ENCODE data around the gene LIPA. TPM values are rescaled to one million over a fixed set of nuclear protein-coding genes. Genes with fewer than 3 reads are reported as not detected.

LIPA gene
- polyA plus RNA-seq, 1 donor, result 194 TPM

DNA sequence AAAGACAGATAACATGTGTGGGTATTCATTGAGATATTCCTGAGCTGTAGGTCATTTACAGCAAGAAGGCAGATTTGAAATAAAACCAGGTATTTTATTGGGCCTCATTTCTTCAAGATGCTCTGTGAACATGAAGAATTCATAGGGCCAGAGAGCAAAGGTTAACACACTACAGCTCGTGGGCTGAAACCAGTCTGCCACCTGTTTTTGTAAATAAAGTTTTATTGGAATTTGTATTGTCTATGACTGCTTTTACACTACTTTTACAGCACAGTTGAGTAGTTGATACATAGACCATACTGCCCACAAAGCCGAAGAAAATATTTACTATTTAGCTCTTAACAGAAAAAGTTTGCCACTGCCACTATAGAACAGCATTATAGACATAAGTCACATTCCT is 22.1 kb upstream of the LIPA start:
- Histone ChIP-seq H3K36me3 (ENCODE audit: control insufficient read depth, insufficient read depth, low read length) (no peaks in the 10 kb centered on the region), H3K4me3 (ENCODE audit: low read length) (no peak overlapping the region), H3K9me3 (ENCODE audit: control insufficient read depth, low read depth, low read length) (no peaks in the 10 kb centered on the region), H3K27ac (ENCODE audit: low read length) (no peak overlapping the region), H3K27me3 (ENCODE audit: control insufficient read depth, insufficient read depth, low read length) (no peaks in the 10 kb centered on the region), H3K4me1 (ENCODE audit: control insufficient read depth, insufficient read depth, low read length) (peaks cover 26% of the 10 kb centered on the region)
- peak in 1 of 2 donors; percentile 45 for DNase-seq
- WGBS (ENCODE audit: insufficient coverage, low lambda C conversion rate), result no CpG with 5 or more reads among the region's 2 CpGs

DNA sequence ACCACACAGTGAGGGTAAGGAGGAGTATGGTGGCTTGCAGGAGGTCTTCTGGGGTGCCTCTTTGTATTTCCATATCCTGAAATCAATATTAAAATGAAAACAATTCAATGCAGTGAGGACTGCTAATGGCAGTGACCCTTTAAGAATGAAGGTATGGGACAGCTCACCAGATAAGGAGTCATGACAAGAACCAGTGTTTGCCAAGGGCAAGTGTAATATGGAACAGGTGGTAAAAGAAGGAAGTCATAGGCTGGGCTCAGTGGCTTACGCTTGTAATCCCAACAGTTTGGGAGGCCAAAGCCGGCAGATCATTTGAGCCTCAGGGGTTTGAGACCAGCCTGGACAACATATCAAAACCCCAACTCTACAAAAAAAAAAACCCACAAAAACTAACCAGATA is 20.0 kb upstream of the LIPA start:
- H3K27me3 ChIP-seq (ENCODE audit: control insufficient read depth, insufficient read depth, low read length), result no peaks in the 10 kb centered on the region
- DNase-seq, result no peak
- WGBS (ENCODE audit: insufficient coverage, low lambda C conversion rate), result no CpG with 5 or more reads among the region's 2 CpGs
- H3K9me3 ChIP-seq (ENCODE audit: control insufficient read depth, low read depth, low read length), result no peaks in the 10 kb centered on the region
- no peak overlapping the region for H3K27ac ChIP-seq (ENCODE audit: low read length)
- no peak overlapping the region for H3K4me3 ChIP-seq (ENCODE audit: low read length)
- H3K36me3 ChIP-seq (ENCODE audit: control insufficient read depth, insufficient read depth, low read length), result no peaks in the 10 kb centered on the region
- H3K4me1 ChIP-seq (ENCODE audit: control insufficient read depth, insufficient read depth, low read length), result peaks cover 24% of the 10 kb centered on the region

DNA sequence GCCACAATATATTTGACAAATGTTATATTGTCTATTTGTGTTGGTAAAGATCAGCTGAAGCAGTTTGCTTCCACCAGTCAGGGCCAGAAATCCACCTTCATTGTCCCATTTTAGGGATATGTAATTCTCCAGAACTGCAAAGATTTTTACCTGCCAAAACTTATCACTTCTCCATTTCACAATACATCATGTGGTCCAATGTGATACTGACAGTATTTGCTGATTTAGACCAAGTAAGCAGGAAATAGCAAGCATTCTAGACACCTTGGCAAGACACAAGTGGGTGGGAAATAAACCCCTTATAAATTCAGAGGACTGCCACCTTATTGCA is 18.5 kb upstream of the LIPA start:
- H3K27ac ChIP-seq (ENCODE audit: low read length), result peak overlapping the region; percentile 69

DNA sequence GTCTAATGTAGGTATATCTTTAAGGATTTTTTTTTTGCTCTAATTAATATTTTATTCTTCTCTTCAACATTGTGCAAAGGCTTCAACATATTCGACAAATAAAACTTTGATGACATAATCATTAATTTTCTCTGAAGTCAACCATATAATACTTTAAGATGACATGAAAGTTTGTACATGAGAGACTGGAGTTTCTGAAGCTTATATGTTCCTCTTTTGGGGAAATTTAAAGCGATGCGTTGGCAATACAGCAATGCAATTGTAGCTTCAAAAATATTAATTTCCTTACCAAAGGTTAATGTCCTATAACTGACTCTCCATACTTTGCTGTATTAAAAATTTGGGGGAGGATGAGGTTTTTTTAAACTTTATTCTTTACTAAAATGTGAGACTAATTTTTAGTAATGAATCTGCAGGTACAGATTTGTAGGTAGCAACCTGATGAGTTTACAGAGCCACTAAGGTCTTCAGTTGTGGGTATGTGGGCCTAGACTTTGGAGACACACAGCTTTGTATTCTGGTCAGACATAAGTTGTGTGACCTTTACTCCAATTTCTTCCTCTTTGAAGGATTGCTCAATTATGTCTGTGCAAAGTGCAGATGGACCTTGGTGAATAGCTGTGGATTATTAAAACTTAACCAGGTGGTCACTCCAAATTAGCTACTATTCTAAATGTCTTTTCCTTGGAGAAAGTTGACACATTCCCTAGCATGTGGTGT is 18.0 kb upstream of the LIPA start:
- Histone ChIP-seq H3K4me3 (ENCODE audit: low read length) (no peak overlapping the region), H3K36me3 (ENCODE audit: control insufficient read depth, insufficient read depth, low read length) (no peaks in the 10 kb centered on the region), H3K27ac (ENCODE audit: low read length) (peak overlapping the region; percentile 69), H3K4me1 (ENCODE audit: control insufficient read depth, insufficient read depth, low read length) (peaks cover 24% of the 10 kb centered on the region), H3K9me3 (ENCODE audit: control insufficient read depth, low read depth, low read length) (peaks cover 3% of the 10 kb centered on the region), H3K27me3 (ENCODE audit: control insufficient read depth, insufficient read depth, low read length) (no peaks in the 10 kb centered on the region)
- peak; percentile 47 to 75 for DNase-seq
- 100% methylated on average over 1 of the region's 3 CpGs for WGBS (ENCODE audit: insufficient coverage, low lambda C conversion rate)

More for the DNA sequence above, 18.5 kb upstream of the LIPA start:
- Histone ChIP-seq H3K27me3 (ENCODE audit: control insufficient read depth, insufficient read depth, low read length) (no peaks in the 10 kb centered on the region), H3K9me3 (ENCODE audit: control insufficient read depth, low read depth, low read length) (no peaks in the 10 kb centered on the region), H3K4me1 (ENCODE audit: control insufficient read depth, insufficient read depth, low read length) (peaks cover 24% of the 10 kb centered on the region), H3K36me3 (ENCODE audit: control insufficient read depth, insufficient read depth, low read length) (no peaks in the 10 kb centered on the region), H3K4me3 (ENCODE audit: low read length) (no peak overlapping the region)
- DNase-seq, result no peak

DNA sequence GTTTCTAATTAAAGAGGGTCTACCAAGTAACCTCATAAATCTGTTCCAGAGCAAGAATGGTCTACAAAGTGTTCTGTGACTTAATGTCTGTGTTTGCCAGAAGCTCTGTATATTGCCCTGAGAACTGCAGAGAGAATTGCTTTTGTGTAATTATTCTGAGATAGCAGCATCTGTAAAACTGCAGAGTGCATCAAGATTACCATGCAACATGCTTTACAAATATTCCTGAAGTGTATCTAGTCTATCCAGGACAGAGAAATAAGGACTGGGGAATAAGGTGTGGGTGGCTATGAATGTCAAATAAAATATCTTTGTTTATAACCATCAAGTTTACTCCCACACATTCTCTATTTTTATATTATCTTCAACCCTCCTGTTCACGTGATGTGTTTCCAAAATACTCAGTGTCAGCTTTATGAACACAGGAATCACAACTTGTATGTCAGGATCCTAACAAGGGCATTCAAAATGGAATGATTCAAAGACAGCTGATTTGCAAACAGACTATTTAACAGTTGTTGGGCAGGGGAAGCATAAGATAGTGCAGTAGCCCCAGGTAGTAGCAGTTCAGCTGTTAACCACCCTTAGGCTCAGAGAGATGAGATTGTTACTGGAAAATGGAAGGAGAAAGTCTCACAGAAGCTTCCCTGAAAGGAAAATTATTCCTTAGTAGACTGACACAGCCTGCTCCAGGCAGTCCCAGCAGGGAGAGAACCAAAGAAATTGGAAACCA is 15.3 kb upstream of the LIPA start:
- WGBS (ENCODE audit: insufficient coverage, low lambda C conversion rate), result 50% methylated on average over 1 of the region's 1 CpG
- no peaks in the 10 kb centered on the region for H3K27me3 ChIP-seq (ENCODE audit: control insufficient read depth, insufficient read depth, low read length)
- H3K36me3 ChIP-seq (ENCODE audit: control insufficient read depth, insufficient read depth, low read length), result no peaks in the 10 kb centered on the region
- peaks cover 4% of the 10 kb centered on the region for H3K9me3 ChIP-seq (ENCODE audit: control insufficient read depth, low read depth, low read length)
- DNase-seq, result no peak
- peak overlapping the region; percentile 10 for H3K27ac ChIP-seq (ENCODE audit: low read length)
- H3K4me1 ChIP-seq (ENCODE audit: control insufficient read depth, insufficient read depth, low read length), result peaks cover 24% of the 10 kb centered on the region
- H3K4me3 ChIP-seq (ENCODE audit: low read length), result no peak overlapping the region

DNA sequence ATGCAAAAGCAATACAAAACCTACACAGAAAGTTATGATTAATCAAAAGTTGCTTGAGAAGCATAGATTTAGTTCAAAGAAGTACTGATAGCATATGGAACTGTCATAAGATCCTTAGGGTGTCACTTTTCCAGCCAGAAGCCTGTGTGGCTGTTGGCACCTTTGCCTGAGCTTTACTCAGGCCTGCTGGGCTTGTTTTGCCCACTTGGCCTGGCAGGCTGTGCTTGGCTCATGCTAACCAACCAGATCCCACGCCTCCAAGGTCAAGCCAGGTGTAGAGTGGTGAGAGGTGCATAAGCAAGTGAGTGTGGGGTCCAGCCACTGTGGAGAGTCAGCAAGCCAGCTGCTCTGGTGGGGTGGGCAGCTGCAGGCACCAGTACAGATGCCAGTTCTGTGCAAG is 12.0 kb upstream of the LIPA start:
- Histone ChIP-seq H3K4me3 (ENCODE audit: low read length) (no peak overlapping the region), H3K4me1 (ENCODE audit: control insufficient read depth, insufficient read depth, low read length) (peaks cover 8% of the 10 kb centered on the region), H3K27ac (ENCODE audit: low read length) (no peak overlapping the region), H3K9me3 (ENCODE audit: control insufficient read depth, low read depth, low read length) (peaks cover 4% of the 10 kb centered on the region), H3K36me3 (ENCODE audit: control insufficient read depth, insufficient read depth, low read length) (no peaks in the 10 kb centered on the region), H3K27me3 (ENCODE audit: control insufficient read depth, insufficient read depth, low read length) (no peaks in the 10 kb centered on the region)
- DNase-seq, result no peak
- no CpG with 5 or more reads among the region's 1 CpG for WGBS (ENCODE audit: insufficient coverage, low lambda C conversion rate)

DNA sequence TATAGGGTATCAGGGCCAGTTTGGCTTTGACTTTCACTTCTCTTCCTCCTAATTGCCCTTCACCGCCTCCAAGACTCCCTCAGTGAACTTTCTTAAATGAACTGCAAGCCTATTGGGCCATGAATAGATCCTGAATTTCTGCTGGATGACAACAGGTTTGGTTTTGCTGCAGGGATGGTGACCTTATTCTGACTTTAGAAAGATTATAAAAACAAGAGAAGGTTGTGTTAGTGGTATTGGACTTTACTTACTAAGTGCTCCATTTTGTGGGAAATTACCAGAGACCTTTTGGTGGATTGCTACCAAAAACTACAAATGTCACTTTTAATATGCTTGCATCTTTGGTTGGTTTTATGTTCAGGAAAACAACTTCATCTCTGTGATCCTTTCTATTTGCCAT is 11.5 kb upstream of the LIPA start:
- H3K4me1 ChIP-seq (ENCODE audit: control insufficient read depth, insufficient read depth, low read length), result peaks cover 8% of the 10 kb centered on the region
- H3K36me3 ChIP-seq (ENCODE audit: control insufficient read depth, insufficient read depth, low read length), result no peaks in the 10 kb centered on the region
- DNase-seq, result no peak
- no CpG with 5 or more reads among the region's 1 CpG for WGBS (ENCODE audit: insufficient coverage, low lambda C conversion rate)
- no peaks in the 10 kb centered on the region for H3K27me3 ChIP-seq (ENCODE audit: control insufficient read depth, insufficient read depth, low read length)
- H3K9me3 ChIP-seq (ENCODE audit: control insufficient read depth, low read depth, low read length), result peaks cover 4% of the 10 kb centered on the region
- no peak overlapping the region for H3K27ac ChIP-seq (ENCODE audit: low read length)
- H3K4me3 ChIP-seq (ENCODE audit: low read length), result no peak overlapping the region

DNA sequence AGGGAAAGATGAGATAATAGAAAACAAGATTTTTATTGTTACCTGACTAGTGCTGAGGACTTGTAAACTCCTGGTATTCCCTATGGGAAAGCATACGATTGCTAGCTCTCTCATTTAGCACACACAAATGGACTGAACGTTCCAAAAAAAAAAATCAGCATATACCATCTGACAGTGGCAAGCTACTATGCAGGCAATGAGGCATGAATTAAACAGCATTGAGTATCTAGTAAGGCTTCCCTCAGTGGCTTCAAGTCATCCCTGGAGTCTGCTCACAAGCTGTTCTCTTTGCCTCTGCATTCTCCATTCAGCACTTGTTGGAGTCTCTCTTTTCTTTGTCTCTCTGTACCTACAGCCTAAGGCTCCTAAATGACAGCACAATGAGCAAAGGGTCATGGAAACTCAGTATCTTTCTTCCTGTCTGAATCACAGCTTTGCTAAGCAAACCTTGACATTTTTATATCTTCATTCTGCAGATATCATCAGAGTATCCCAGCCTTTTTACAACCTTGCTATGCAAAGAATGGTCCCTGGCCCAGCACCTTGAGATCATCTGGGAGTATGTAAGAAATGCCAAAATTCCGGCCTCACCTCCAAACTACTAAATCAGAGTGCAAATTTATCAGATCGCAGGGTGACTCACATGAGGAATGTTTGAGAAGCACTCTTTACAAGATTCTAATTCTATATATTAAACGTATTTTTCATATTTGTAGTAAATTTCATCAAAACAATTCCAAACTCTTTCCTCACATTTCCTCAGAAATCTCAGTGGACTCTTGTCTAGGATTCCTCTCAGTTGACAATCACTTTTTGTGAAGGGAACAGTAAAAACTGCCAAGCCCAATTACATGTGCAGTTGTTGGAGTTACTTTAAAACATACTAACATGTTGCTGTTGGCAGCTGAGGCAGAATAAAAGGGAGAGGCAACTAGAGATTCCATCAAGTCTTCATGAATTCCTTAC is 10.8 kb upstream of the LIPA start:
- Histone ChIP-seq H3K4me1 (ENCODE audit: control insufficient read depth, insufficient read depth, low read length) (peaks cover 8% of the 10 kb centered on the region), H3K27me3 (ENCODE audit: control insufficient read depth, insufficient read depth, low read length) (no peaks in the 10 kb centered on the region), H3K36me3 (ENCODE audit: control insufficient read depth, insufficient read depth, low read length) (no peaks in the 10 kb centered on the region), H3K27ac (ENCODE audit: low read length) (peak overlapping the region; percentile 22), H3K4me3 (ENCODE audit: low read length) (no peak overlapping the region), H3K9me3 (ENCODE audit: control insufficient read depth, low read depth, low read length) (peaks cover 4% of the 10 kb centered on the region)
- DNase-seq, result no peak
- 81% methylated on average over 2 of the region's 5 CpGs for WGBS (ENCODE audit: insufficient coverage, low lambda C conversion rate)

DNA sequence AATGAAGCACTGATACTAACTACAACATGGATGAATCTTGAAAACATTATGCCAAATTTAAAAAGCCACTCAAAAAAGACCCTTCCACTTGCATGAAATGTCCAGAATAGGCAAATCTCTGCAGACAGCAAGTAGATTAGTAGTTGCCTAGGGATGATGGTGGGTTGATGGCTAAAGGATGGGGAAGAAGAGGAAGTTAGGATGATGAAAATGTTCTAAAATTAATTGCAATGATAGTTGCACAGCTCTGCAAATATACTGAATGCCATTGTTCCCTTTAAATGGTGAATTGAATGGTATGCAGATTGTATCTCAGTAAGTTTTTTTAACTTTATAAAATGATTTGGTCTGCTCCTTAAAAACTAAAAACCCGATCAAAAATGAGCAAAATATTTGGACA is 7.3 kb upstream of the LIPA start:
- no peak overlapping the region for H3K4me3 ChIP-seq (ENCODE audit: low read length)
- 100% methylated on average over 1 of the region's 1 CpG for WGBS (ENCODE audit: insufficient coverage, low lambda C conversion rate)
- no peaks in the 10 kb centered on the region for H3K9me3 ChIP-seq (ENCODE audit: control insufficient read depth, low read depth, low read length)
- H3K36me3 ChIP-seq (ENCODE audit: control insufficient read depth, insufficient read depth, low read length), result no peaks in the 10 kb centered on the region
- H3K27ac ChIP-seq (ENCODE audit: low read length), result no peak overlapping the region
- DNase-seq, result no peak
- peaks cover 6% of the 10 kb centered on the region for H3K4me1 ChIP-seq (ENCODE audit: control insufficient read depth, insufficient read depth, low read length)
- H3K27me3 ChIP-seq (ENCODE audit: control insufficient read depth, insufficient read depth, low read length), result no peaks in the 10 kb centered on the region

DNA sequence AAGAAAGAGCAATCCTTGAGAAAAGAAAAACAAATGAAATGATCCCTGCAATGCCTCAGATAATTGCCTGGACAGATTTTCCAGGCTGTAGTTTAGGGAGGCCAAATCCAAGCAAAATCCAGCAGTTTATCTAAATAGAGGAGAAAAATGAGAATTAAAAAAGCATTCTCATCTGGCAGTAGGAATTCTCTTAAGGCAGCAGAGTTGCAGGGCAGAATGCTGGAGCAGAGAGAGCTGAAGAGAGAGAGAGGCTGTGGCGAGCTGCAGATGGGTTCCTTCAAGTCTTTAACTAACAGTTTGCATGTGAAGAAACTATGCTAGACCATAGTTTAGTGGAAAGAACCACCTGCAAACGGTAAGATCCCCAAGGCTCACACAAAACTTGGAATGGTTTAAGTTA is 6.0 kb upstream of the LIPA start:
- Histone ChIP-seq H3K36me3 (ENCODE audit: control insufficient read depth, insufficient read depth, low read length) (no peaks in the 10 kb centered on the region), H3K4me1 (ENCODE audit: control insufficient read depth, insufficient read depth, low read length) (peaks cover 6% of the 10 kb centered on the region), H3K4me3 (ENCODE audit: low read length) (no peak overlapping the region), H3K9me3 (ENCODE audit: control insufficient read depth, low read depth, low read length) (no peaks in the 10 kb centered on the region), H3K27me3 (ENCODE audit: control insufficient read depth, insufficient read depth, low read length) (no peaks in the 10 kb centered on the region), H3K27ac (ENCODE audit: low read length) (no peak overlapping the region)
- 67% methylated on average over 1 of the region's 2 CpGs for WGBS (ENCODE audit: insufficient coverage, low lambda C conversion rate)
- DNase-seq, result no peak
